H9 (cell line): Measurements from ENCODE around the gene RNF31. TPM values are rescaled to one million over a fixed set of nuclear protein-coding genes. Genes with fewer than 3 reads are reported as not detected.

Source experiments
- DNase-seq: peaks from one replicate; pipeline ENCODE4 v3.0.0-alpha.2; 2017
- H2AFZ ChIP-seq: one replicate; pipeline ENCODE4 v1.6.1; 2013; ENCODE audit warnings: mild to moderate bottlenecking, low read length, control low read depth, moderate library complexity
- H2AK5ac ChIP-seq: 2 replicates; pipeline ENCODE4 v1.6.1; 2013; ENCODE audit warnings: low read length, control low read depth, mixed read lengths; ENCODE audit not compliant: insufficient read length
- H2BK120ac ChIP-seq: one replicate; pipeline ENCODE4 v1.6.1; 2013; ENCODE audit warnings: low read depth, mild to moderate bottlenecking, low read length, control low read depth, inconsistent platforms; ENCODE audit not compliant: poor library complexity, severe bottlenecking
- H2BK12ac ChIP-seq: 2 replicates; pipeline ENCODE4 v1.6.1; 2013; ENCODE audit warnings: low read length, control low read depth, mixed read lengths, low read depth; ENCODE audit not compliant: insufficient read length
- H2BK15ac ChIP-seq: 2 replicates; pipeline ENCODE4 v1.6.1; 2013; ENCODE audit warnings: low read depth, low read length, control low read depth
- H2BK20ac ChIP-seq: one replicate; pipeline ENCODE4 v1.6.1; 2013; ENCODE audit warnings: low read depth, mild to moderate bottlenecking, low read length, control low read depth, inconsistent platforms; ENCODE audit not compliant: poor library complexity, severe bottlenecking
- H2BK5ac ChIP-seq: 2 replicates; pipeline ENCODE4 v1.6.1; 2013; ENCODE audit warnings: low read length, control low read depth, mixed read lengths; ENCODE audit not compliant: insufficient read length
- H3K14ac ChIP-seq: 2 replicates; pipeline ENCODE4 v1.6.1; 2013; ENCODE audit warnings: low read length, control low read depth; ENCODE audit not compliant: insufficient read depth
- H3K18ac ChIP-seq: 2 replicates; pipeline ENCODE4 v1.6.1; 2013; ENCODE audit warnings: low read depth, mild to moderate bottlenecking, mixed read lengths, low read length, control low read depth; ENCODE audit not compliant: insufficient read length
- H3K23ac ChIP-seq: 2 replicates; pipeline ENCODE4 v1.6.1; 2013; ENCODE audit warnings: low read length, control low read depth, mixed read lengths, low read depth; ENCODE audit not compliant: insufficient read length
- H3K23me2 ChIP-seq: 2 replicates; pipeline ENCODE4 v1.6.1; 2013; ENCODE audit warnings: low read depth, mild to moderate bottlenecking, mixed read lengths, low read length, control low read depth; ENCODE audit not compliant: insufficient read length, poor library complexity, severe bottlenecking
- H3K27ac ChIP-seq: 2 replicates; pipeline ENCODE4 v1.5.1; 2013; ENCODE audit warnings: low read length, control low read depth, mixed read lengths, low read depth; ENCODE audit not compliant: insufficient read length
- H3K27me3 ChIP-seq: 2 replicates; pipeline ENCODE4 v1.6.1; 2013; ENCODE audit warnings: low read length, control low read depth, inconsistent platforms; ENCODE audit not compliant: insufficient read depth
- H3K4ac ChIP-seq: 2 replicates; pipeline ENCODE4 v1.6.1; 2013; ENCODE audit warnings: low read depth, mild to moderate bottlenecking, control low read depth, inconsistent platforms, low read length, moderate library complexity
- H3K4me1 ChIP-seq: 2 replicates; pipeline ENCODE4 v1.6.1; 2013; ENCODE audit warnings: low read length, control low read depth, inconsistent platforms; ENCODE audit not compliant: insufficient read depth
- H3K4me2 ChIP-seq: 2 replicates; pipeline ENCODE4 v1.6.1; 2013; ENCODE audit warnings: low read length, control low read depth, mixed read lengths; ENCODE audit not compliant: insufficient read length, insufficient read depth
- H3K56ac ChIP-seq: 2 replicates; pipeline ENCODE4 v1.6.1; 2013; ENCODE audit warnings: low read depth, mild to moderate bottlenecking, mixed read lengths, low read length, control low read depth; ENCODE audit not compliant: insufficient read length
- H3K79me1 ChIP-seq: 2 replicates; pipeline ENCODE4 v1.6.1; 2013; ENCODE audit warnings: low read depth, mild to moderate bottlenecking, moderate library complexity, low read length, control low read depth, inconsistent platforms; ENCODE audit not compliant: insufficient read depth, poor library complexity, severe bottlenecking
- H3K79me2 ChIP-seq: 2 replicates; pipeline ENCODE4 v1.6.1; 2013; ENCODE audit warnings: low read length, control low read depth, inconsistent platforms; ENCODE audit not compliant: insufficient read depth
- H3K9ac ChIP-seq: 2 replicates; pipeline ENCODE4 v1.6.1; 2013; ENCODE audit warnings: low read length, control low read depth, mixed read lengths; ENCODE audit not compliant: insufficient read length; ENCODE audit errors: extremely low read depth
- H3K9me3 ChIP-seq: one replicate; pipeline ENCODE4 v1.6.1; 2013; ENCODE audit warnings: low read depth, low read length, inconsistent platforms; ENCODE audit not compliant: control insufficient read depth
- H3T11ph ChIP-seq: one replicate; pipeline ENCODE4 v1.6.1; 2013; ENCODE audit warnings: mild to moderate bottlenecking, low read length, control low read depth, inconsistent platforms
- H4K20me1 ChIP-seq: one replicate; pipeline ENCODE4 v1.6.1; 2013; ENCODE audit not compliant: control insufficient read depth, insufficient read length, insufficient read depth
- H4K5ac ChIP-seq: 2 replicates; pipeline ENCODE4 v1.6.1; 2013; ENCODE audit warnings: low read depth, mild to moderate bottlenecking, mixed read lengths, low read length, control low read depth; ENCODE audit not compliant: insufficient read length
- H4K8ac ChIP-seq: replicated peaks from 2 replicates; pipeline ENCODE4 v1.6.1; 2013; ENCODE audit warnings: low read length, control low read depth, mixed read lengths, low read depth; ENCODE audit not compliant: insufficient read length
- H4K91ac ChIP-seq: 2 replicates; pipeline ENCODE4 v1.6.1; 2013; ENCODE audit warnings: low read depth, mild to moderate bottlenecking, moderate library complexity, mixed read lengths, low read length, control low read depth; ENCODE audit not compliant: insufficient read length
- H3K27ac Mint-ChIP-seq, 3 experiments: 2 replicates in 2 of 3; 3 replicates in 1 of 3; pipeline ENCODE4 v1.8.0; 2020 to 2021; ENCODE audit warnings: mixed read lengths in 3 of 3, mild to moderate bottlenecking in 1 of 3, moderate library complexity in 1 of 3
- H3K27me3 Mint-ChIP-seq: 2 replicates; pipeline ENCODE4 v1.8.0; 2021; ENCODE audit warnings: low read depth, mild to moderate bottlenecking, moderate library complexity, mixed read lengths
- H3K36me3 Mint-ChIP-seq, 3 experiments: 2 replicates in 2 of 3; 3 replicates in 1 of 3; pipeline ENCODE4 v1.8.0; 2020 to 2021; ENCODE audit warnings: low read depth in 3 of 3, mixed read lengths in 3 of 3; ENCODE audit not compliant: insufficient read depth in 1 of 3
- H3K4me1 Mint-ChIP-seq, 2 experiments: 2 replicates each; pipeline ENCODE4 v1.8.0; 2020; ENCODE audit warnings: mixed read lengths in 2 of 2
- H3K4me3 Mint-ChIP-seq, 2 experiments: 2 replicates in 1 of 2; 3 replicates in 1 of 2; pipeline ENCODE4 v1.8.0; 2020 to 2021; ENCODE audit warnings: mild to moderate bottlenecking in 2 of 2, mixed read lengths in 2 of 2, moderate library complexity in 1 of 2
- H3K9me3 Mint-ChIP-seq, 2 experiments: 2 replicates in 1 of 2; 3 replicates in 1 of 2; pipeline ENCODE4 v1.8.0; 2020; ENCODE audit warnings: mild to moderate bottlenecking in 2 of 2, mixed read lengths in 2 of 2, moderate library complexity in 1 of 2
- WGBS: extraction: QIAGEN DNeasy Blood & Tissue Kit; methylation state at CpG from one replicate; pipeline ENCODE4 v1.1.7; 2013; ENCODE audit warnings: missing lambda C conversion rate, low lambda C conversion rate, mixed read lengths; ENCODE audit not compliant: insufficient read length; ENCODE audit errors: extremely low coverage; 5-methylcytosine and 5-hydroxymethylcytosine counted together
- total RNA-seq: library from RNA; stranded (reverse); gene quantifications from 2 replicates; pipeline ENCODE4 v1.2.1, GENCODE V29; 2021
- TF ChIP-seq, protein P1 (sequence below): fragments of 200-600 bp; sonication (generic); conservative IDR thresholded peaks from 3 replicates; pipeline ENCODE4 v1.8.0; 2021; ENCODE audit warnings: antibody characterized with exemption, mild to moderate bottlenecking

Gene RNF31
- total RNA-seq, 1 experiment from 2014 or later = 87.3 TPM

DNA sequence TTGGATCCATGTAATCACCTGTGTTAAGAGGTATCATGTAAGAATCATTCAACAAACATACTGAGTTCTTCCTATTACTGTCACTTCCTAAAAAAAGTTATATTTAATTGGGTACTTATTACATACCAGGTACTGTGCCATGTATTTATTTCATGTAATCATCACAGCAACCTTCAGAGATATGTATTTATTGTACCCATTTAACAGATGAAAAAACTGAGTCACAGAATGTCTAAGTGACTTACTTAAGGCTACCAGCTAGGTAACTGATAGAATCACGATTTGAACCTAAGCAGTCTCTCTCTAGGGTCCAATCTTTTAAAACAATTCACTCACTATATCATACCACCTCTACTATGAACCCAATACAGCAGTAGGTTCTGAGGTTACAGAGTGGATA lies 2.8 kb upstream of the RNF31 start:
- H3K9me3 Mint-ChIP-seq = no peaks in the 10 kb centered on the region
- Histone ChIP-seq H3K9me3 (no peaks in the 10 kb centered on the region), H3K4ac (no peak overlapping the region), H3K4me1 (no peaks in the 10 kb centered on the region), H2BK5ac (no peak overlapping the region), H3K79me1 (peaks cover 5% of the 10 kb centered on the region), H4K5ac (no peak overlapping the region), H2BK20ac (no peak overlapping the region), H3K18ac (no peak overlapping the region), H2BK15ac (no peak overlapping the region), H2BK120ac (no peak overlapping the region), H3K23ac (no peak overlapping the region), H3K56ac (no peak overlapping the region), H3K27ac (no peak overlapping the region), H4K20me1 (no peaks in the 10 kb centered on the region), H3K9ac (no peak overlapping the region), H3K79me2 (peaks cover 10% of the 10 kb centered on the region; the same call in 1 of the 2 replicates), H4K8ac (no peak overlapping the region), H2BK12ac (no peak overlapping the region), H2AK5ac (no peak overlapping the region), H3K4me2 (no peak overlapping the region), H3K27me3 (no peaks in the 10 kb centered on the region), H3K14ac (no peak overlapping the region), H2AFZ (no peak overlapping the region), H4K91ac (no peak overlapping the region), H3K23me2 (peaks cover 19% of the 10 kb centered on the region), H3T11ph (no peak overlapping the region)
- DNase-seq = no peak
- H3K4me3 Mint-ChIP-seq = no peak overlapping the region
- TF ChIP-seq, protein P1, sequence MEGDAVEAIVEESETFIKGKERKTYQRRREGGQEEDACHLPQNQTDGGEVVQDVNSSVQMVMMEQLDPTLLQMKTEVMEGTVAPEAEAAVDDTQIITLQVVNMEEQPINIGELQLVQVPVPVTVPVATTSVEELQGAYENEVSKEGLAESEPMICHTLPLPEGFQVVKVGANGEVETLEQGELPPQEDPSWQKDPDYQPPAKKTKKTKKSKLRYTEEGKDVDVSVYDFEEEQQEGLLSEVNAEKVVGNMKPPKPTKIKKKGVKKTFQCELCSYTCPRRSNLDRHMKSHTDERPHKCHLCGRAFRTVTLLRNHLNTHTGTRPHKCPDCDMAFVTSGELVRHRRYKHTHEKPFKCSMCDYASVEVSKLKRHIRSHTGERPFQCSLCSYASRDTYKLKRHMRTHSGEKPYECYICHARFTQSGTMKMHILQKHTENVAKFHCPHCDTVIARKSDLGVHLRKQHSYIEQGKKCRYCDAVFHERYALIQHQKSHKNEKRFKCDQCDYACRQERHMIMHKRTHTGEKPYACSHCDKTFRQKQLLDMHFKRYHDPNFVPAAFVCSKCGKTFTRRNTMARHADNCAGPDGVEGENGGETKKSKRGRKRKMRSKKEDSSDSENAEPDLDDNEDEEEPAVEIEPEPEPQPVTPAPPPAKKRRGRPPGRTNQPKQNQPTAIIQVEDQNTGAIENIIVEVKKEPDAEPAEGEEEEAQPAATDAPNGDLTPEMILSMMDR = no peak
- no CpG with 5 or more reads among the region's 1 CpG for WGBS
- H3K27me3 Mint-ChIP-seq = no peaks in the 10 kb centered on the region
- peaks cover 29 to 31% of the 10 kb centered on the region in 2 experiments for H3K4me1 Mint-ChIP-seq
- no peak overlapping the region for H3K27ac Mint-ChIP-seq
- H3K36me3 Mint-ChIP-seq = peaks cover 7 to 44% (median 43%) of the 10 kb centered on the region in 3 experiments
